HepG2 (cell line): ENCODE measurements around the gene AGPAT2. TPM values are rescaled to one million over a fixed set of nuclear protein-coding genes. Genes with fewer than 3 reads are reported as not detected.

Source experiments
- ARNTL ChIP-seq: sonication (generic); formaldehyde crosslinking; IDR thresholded peaks from 2 replicates; pipeline ENCODE4 v1.4.0; 2020; ENCODE audit warnings: mild to moderate bottlenecking, missing genetic modification reagents
- FOXO1 ChIP-seq: sonication (generic); formaldehyde crosslinking; IDR thresholded peaks from 2 replicates; pipeline ENCODE4 v1.4.0; 2020; ENCODE audit warnings: missing genetic modification reagents
- KAT2B ChIP-seq: fragments of 150-350 bp; IDR thresholded peaks from 2 replicates; pipeline ENCODE4 v1.6.1; 2014; ENCODE audit warnings: low read depth, low read length, borderline replicate concordance
- KDM3A ChIP-seq: IDR thresholded peaks from 2 replicates; pipeline ENCODE4 v1.6.1; 2018; ENCODE audit warnings: low read depth, missing compliant biosample characterization
- MBNL3 ChIP-seq: fragments of 250-450 bp; sonication (Bioruptor Pico); conservative IDR thresholded peaks from 2 replicates; pipeline ENCODE4 v1.8.0; 2022; ENCODE audit warnings: mild to moderate bottlenecking, inconsistent platforms
- NBN ChIP-seq: fragments of 450-650 bp; conservative IDR thresholded peaks from 2 replicates; pipeline ENCODE4 v1.6.1; 2017
- SMAD9 ChIP-seq: sonication (generic); formaldehyde crosslinking; IDR thresholded peaks from 2 replicates; pipeline ENCODE4 v1.5.1; 2020; ENCODE audit warnings: mild to moderate bottlenecking, missing genetic modification reagents
- TAF1 ChIP-seq: sonication (generic); formaldehyde crosslinking; IDR thresholded peaks from 2 replicates; pipeline ENCODE4 v1.4.0; 2020; ENCODE audit warnings: missing genetic modification reagents
- TBP ChIP-seq: sonication (generic); formaldehyde crosslinking; IDR thresholded peaks from 2 replicates; pipeline ENCODE4 v1.5.0; 2020; ENCODE audit warnings: missing genetic modification reagents
- TBX2 ChIP-seq: sonication (generic); formaldehyde crosslinking; IDR thresholded peaks from 2 replicates; pipeline ENCODE4 v1.5.0; 2020; ENCODE audit warnings: missing genetic modification reagents, mild to moderate bottlenecking, borderline replicate concordance
- TRIM24 ChIP-seq: sonication (generic); formaldehyde crosslinking; IDR thresholded peaks from 2 replicates; pipeline ENCODE4 v1.8.0; 2022; ENCODE audit warnings: mild to moderate bottlenecking, missing genetic modification reagents
- TSC22D2 ChIP-seq: sonication (generic); formaldehyde crosslinking; IDR thresholded peaks from 2 replicates; pipeline ENCODE4 v1.5.1; 2020; ENCODE audit warnings: missing genetic modification reagents, mild to moderate bottlenecking, borderline replicate concordance
- ZFAT ChIP-seq: sonication (generic); formaldehyde crosslinking; conservative IDR thresholded peaks from 2 replicates; pipeline ENCODE4 v1.8.1; 2023; ENCODE audit warnings: missing genetic modification reagents, inconsistent platforms
- ZNF292 ChIP-seq: sonication (generic); formaldehyde crosslinking; IDR thresholded peaks from 2 replicates; pipeline ENCODE4 v1.8.1; 2022; ENCODE audit warnings: mild to moderate bottlenecking, low read depth, missing genetic modification reagents, borderline replicate concordance
- ZNF431 ChIP-seq: sonication (generic); formaldehyde crosslinking; IDR thresholded peaks from 2 replicates; pipeline ENCODE4 v1.9.0; 2022; ENCODE audit warnings: missing genetic modification reagents, low read depth, mild to moderate bottlenecking, borderline replicate concordance
- ZNF678 ChIP-seq: sonication (generic); formaldehyde crosslinking; IDR thresholded peaks from 2 replicates; pipeline ENCODE4 v1.4.0; 2020; ENCODE audit warnings: mild to moderate bottlenecking, missing genetic modification reagents
- ZNF775 ChIP-seq: sonication (generic); formaldehyde crosslinking; IDR thresholded peaks from 2 replicates; pipeline ENCODE4 v1.4.0; 2020; ENCODE audit warnings: missing genetic modification reagents, mild to moderate bottlenecking, moderate library complexity, borderline replicate concordance
- ZSCAN21 ChIP-seq: sonication (generic); formaldehyde crosslinking; IDR thresholded peaks from 2 replicates; pipeline ENCODE4 v1.8.0; 2022; ENCODE audit warnings: mild to moderate bottlenecking, missing genetic modification reagents, moderate library complexity, borderline replicate concordance
- ZZZ3 ChIP-seq: sonication (generic); formaldehyde crosslinking; IDR thresholded peaks from 2 replicates; pipeline ENCODE4 v1.4.0; 2020; ENCODE audit warnings: missing genetic modification reagents, mild to moderate bottlenecking, borderline replicate concordance
- polyA plus RNA-seq, 8 experiments: library from polyadenylated mRNA; depleted of rRNA in 3 of 8; stranded (reverse) in 7 of 8; unstranded in 1 of 8; fragments of >200 nt; fragmentation: Illumina TruSeq in 4 of 8; extraction: Trizol in 4 of 8; gene quantifications; 2 replicates each; pipeline versions ENCODE4 v1.2.1 to v1.2.3, GENCODE V29; 2011 to 2016; ENCODE audit warnings: low read depth in 4 of 8, missing spikeins in 1 of 8, mixed read lengths in 1 of 8; ENCODE audit not compliant: insufficient read depth in 1 of 8
- total RNA-seq, 5 experiments: library from RNA; depleted of rRNA; stranded (reverse); fragments of >200 nt; fragmentation: Illumina TruSeq; extraction: Trizol; gene quantifications; 2 replicates each; pipeline ENCODE4 v1.2.3, GENCODE V29; 2016; ENCODE audit warnings: low read depth in 1 of 5
- TF ChIP-seq, protein P1 (sequence below), 2 experiments: fragments of 450-650 bp in 1 of 2; sonication (generic) in 1 of 2; formaldehyde crosslinking; IDR thresholded peaks; 2 replicates each; pipeline versions ENCODE4 v1.5.0 to v1.8.0; 2020 to 2022; ENCODE audit warnings: mild to moderate bottlenecking in 1 of 2, missing genetic modification reagents in 1 of 2
- TF ChIP-seq, protein P2 (sequence below): sonication (generic); formaldehyde crosslinking; IDR thresholded peaks from 2 replicates; pipeline ENCODE4 v1.8.1; 2022; ENCODE audit warnings: low read depth, mild to moderate bottlenecking, missing genetic modification reagents
- TF ChIP-seq, protein P3 (sequence below): sonication (generic); formaldehyde crosslinking; IDR thresholded peaks from 2 replicates; pipeline ENCODE4 v1.4.0; 2020; ENCODE audit warnings: missing genetic modification reagents
- TF ChIP-seq, protein P4 (sequence below): sonication (generic); formaldehyde crosslinking; conservative IDR thresholded peaks from 2 replicates; pipeline ENCODE4 v1.8.1; 2023; ENCODE audit warnings: missing genetic modification reagents

AGPAT2 gene
- total and polyA plus RNA-seq, 2 of the 13 experiments (the other 11 are each of a cell fraction or from before 2014, with no cell fraction given) = 3.9 to 25.8 TPM

DNA sequence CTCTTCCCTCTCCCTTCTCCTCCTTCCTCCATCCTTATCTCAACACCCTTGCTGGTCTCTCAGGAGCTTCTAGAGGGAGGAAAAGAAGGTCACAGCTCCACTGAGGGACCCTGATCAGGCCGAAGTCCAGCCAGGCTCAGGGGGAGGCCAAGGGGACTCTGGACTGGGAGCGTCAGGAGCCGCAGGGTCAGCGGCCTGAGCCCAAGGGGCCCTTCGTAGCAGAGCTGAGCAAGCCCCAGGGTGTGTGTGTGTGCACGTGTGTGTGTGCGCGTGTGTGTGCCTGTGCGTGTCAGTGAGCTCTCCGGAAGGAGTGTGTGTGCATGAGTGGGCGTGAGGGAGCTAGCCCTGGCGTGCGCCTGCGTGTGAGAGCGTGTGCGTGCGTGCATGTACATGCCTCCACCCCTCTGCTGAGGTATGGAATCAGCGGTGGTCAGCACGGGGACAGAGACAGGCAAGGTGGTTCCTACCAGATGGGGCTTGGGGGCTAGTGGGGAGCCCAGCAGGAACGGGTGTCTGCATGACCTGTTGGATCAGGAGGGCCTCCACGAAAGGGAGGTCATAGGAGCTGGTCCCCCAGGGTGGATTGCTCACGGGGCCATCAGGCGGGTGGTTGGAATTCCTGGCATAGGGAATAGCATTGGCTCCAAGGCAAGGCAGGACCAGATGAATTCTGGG, 10.0 kb upstream of the AGPAT2 start (continued):
- TF ChIP-seq ARNTL (CRISPR knock-in tag) = peak; percentile 79
- no peak for TF ChIP-seq MBNL3
- TF ChIP-seq ZNF292 (CRISPR knock-in tag) = peak; percentile 35
- no peak for TF ChIP-seq TAF1 (CRISPR knock-in tag)
- no peak for TF ChIP-seq ZFAT (CRISPR knock-in tag)
- TF ChIP-seq FOXO1 = no peak
- TF ChIP-seq, protein P1, sequence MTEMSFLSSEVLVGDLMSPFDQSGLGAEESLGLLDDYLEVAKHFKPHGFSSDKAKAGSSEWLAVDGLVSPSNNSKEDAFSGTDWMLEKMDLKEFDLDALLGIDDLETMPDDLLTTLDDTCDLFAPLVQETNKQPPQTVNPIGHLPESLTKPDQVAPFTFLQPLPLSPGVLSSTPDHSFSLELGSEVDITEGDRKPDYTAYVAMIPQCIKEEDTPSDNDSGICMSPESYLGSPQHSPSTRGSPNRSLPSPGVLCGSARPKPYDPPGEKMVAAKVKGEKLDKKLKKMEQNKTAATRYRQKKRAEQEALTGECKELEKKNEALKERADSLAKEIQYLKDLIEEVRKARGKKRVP (CRISPR knock-in tag; IDR thresholded peaks at IDR 0.05) = no peak
- 0 out of 2 replicates have a peak, but pooled peaks have one; percentile 61 for TF ChIP-seq ZNF431 (CRISPR knock-in tag)
- no peak for TF ChIP-seq TBP (CRISPR knock-in tag)
- TF ChIP-seq ZNF775 (CRISPR knock-in tag) = no peak
- no peak for TF ChIP-seq TSC22D2 (CRISPR knock-in tag)
- peak; percentile 35; the same call in 1 of the 2 replicates for TF ChIP-seq ZSCAN21 (CRISPR knock-in tag)
- TF ChIP-seq ZZZ3 = no peak
- TF ChIP-seq TBX2 (CRISPR knock-in tag) = peak; percentile 34; the same call in 1 of the 2 replicates
- TF ChIP-seq SMAD9 (CRISPR knock-in tag) = no peak
- no peak for TF ChIP-seq ZNF678
- TF ChIP-seq TRIM24 (CRISPR knock-in tag) = peak; percentile 64; the same call in 1 of the 2 replicates
- TF ChIP-seq, protein P2, sequence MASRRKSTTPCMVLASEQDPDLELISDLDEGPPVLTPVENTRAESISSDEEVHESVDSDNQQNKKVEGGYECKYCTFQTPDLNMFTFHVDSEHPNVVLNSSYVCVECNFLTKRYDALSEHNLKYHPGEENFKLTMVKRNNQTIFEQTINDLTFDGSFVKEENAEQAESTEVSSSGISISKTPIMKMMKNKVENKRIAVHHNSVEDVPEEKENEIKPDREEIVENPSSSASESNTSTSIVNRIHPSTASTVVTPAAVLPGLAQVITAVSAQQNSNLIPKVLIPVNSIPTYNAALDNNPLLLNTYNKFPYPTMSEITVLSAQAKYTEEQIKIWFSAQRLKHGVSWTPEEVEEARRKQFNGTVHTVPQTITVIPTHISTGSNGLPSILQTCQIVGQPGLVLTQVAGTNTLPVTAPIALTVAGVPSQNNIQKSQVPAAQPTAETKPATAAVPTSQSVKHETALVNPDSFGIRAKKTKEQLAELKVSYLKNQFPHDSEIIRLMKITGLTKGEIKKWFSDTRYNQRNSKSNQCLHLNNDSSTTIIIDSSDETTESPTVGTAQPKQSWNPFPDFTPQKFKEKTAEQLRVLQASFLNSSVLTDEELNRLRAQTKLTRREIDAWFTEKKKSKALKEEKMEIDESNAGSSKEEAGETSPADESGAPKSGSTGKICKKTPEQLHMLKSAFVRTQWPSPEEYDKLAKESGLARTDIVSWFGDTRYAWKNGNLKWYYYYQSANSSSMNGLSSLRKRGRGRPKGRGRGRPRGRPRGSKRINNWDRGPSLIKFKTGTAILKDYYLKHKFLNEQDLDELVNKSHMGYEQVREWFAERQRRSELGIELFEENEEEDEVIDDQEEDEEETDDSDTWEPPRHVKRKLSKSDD (CRISPR knock-in tag) = peak; percentile 63; the same call in 1 of the 2 replicates
- TF ChIP-seq NBN = no peak
- no peak for TF ChIP-seq KDM3A
- TF ChIP-seq, protein P3, sequence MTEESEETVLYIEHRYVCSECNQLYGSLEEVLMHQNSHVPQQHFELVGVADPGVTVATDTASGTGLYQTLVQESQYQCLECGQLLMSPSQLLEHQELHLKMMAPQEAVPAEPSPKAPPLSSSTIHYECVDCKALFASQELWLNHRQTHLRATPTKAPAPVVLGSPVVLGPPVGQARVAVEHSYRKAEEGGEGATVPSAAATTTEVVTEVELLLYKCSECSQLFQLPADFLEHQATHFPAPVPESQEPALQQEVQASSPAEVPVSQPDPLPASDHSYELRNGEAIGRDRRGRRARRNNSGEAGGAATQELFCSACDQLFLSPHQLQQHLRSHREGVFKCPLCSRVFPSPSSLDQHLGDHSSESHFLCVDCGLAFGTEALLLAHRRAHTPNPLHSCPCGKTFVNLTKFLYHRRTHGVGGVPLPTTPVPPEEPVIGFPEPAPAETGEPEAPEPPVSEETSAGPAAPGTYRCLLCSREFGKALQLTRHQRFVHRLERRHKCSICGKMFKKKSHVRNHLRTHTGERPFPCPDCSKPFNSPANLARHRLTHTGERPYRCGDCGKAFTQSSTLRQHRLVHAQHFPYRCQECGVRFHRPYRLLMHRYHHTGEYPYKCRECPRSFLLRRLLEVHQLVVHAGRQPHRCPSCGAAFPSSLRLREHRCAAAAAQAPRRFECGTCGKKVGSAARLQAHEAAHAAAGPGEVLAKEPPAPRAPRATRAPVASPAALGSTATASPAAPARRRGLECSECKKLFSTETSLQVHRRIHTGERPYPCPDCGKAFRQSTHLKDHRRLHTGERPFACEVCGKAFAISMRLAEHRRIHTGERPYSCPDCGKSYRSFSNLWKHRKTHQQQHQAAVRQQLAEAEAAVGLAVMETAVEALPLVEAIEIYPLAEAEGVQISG (CRISPR knock-in tag) = 0 out of 2 replicates have a peak, but pooled peaks have one; percentile 16
- TF ChIP-seq, protein P4, sequence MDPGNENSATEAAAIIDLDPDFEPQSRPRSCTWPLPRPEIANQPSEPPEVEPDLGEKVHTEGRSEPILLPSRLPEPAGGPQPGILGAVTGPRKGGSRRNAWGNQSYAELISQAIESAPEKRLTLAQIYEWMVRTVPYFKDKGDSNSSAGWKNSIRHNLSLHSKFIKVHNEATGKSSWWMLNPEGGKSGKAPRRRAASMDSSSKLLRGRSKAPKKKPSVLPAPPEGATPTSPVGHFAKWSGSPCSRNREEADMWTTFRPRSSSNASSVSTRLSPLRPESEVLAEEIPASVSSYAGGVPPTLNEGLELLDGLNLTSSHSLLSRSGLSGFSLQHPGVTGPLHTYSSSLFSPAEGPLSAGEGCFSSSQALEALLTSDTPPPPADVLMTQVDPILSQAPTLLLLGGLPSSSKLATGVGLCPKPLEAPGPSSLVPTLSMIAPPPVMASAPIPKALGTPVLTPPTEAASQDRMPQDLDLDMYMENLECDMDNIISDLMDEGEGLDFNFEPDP (CRISPR knock-in tag) = no peak
- TF ChIP-seq KAT2B = no peak
